SK-N-SH treated with all-trans-retinoic acid at 6 μM for 48 hours (cell line): Measurements from ENCODE around the gene PNPLA8.
"Not testable (repeated sequence)": the region's sequence is repeated elsewhere in the genome, so short reads cannot be mapped to it uniquely, and the experiment has no call there.

Experiments
- ATAC-seq: fragments of 200-7000 bp; cut with Tn5 transposase; 3 replicates; pipeline ENCODE4 v1.9.1; 2020; ENCODE audit warnings: mild to moderate bottlenecking, moderate library complexity
- ARNTL ChIP-seq: fragments of 450-650 bp; formaldehyde crosslinking; IDR thresholded peaks from 2 replicates; pipeline ENCODE4 v1.5.0; 2020; ENCODE audit warnings: low read depth, mild to moderate bottlenecking, moderate library complexity, borderline replicate concordance
- BACH2 ChIP-seq: fragments of 250-450 bp; sonication (Bioruptor Pico); IDR thresholded peaks from 2 replicates; pipeline ENCODE4 v1.9.0; 2021; ENCODE audit warnings: mild to moderate bottlenecking, borderline replicate concordance
- CSDC2 ChIP-seq: fragments of 250-450 bp; sonication (Bioruptor Pico); IDR thresholded peaks from 2 replicates; pipeline ENCODE4 v1.5.0; 2020; ENCODE audit warnings: mild to moderate bottlenecking, moderate library complexity
- ESRRG ChIP-seq: fragments of 250-450 bp; sonication (Bioruptor Pico); IDR thresholded peaks from 2 replicates; pipeline ENCODE4 v1.6.1; 2021; ENCODE audit warnings: mild to moderate bottlenecking
- GLIS3 ChIP-seq: fragments of 250-450 bp; sonication (Bioruptor Pico); IDR thresholded peaks from 2 replicates; pipeline ENCODE4 v1.5.0; 2020; ENCODE audit warnings: mild to moderate bottlenecking, moderate library complexity
- OSR1 ChIP-seq: fragments of 250-450 bp; sonication (Bioruptor Pico); IDR thresholded peaks from 2 replicates; pipeline ENCODE4 v1.8.0; 2022; ENCODE audit warnings: moderate library complexity, mild to moderate bottlenecking, inconsistent platforms
- PPARA ChIP-seq: fragments of 250-450 bp; sonication (Bioruptor Pico); IDR thresholded peaks from 2 replicates; pipeline ENCODE4 v1.5.0; 2020; ENCODE audit warnings: mild to moderate bottlenecking, borderline replicate concordance
- RARB ChIP-seq: fragments of 250-450 bp; sonication (Bioruptor Pico); IDR thresholded peaks from 2 replicates; pipeline ENCODE4 v1.8.0; 2021; ENCODE audit warnings: mild to moderate bottlenecking, moderate library complexity
- TCF4 ChIP-seq: fragments of 250-450 bp; sonication (Bioruptor Pico); IDR thresholded peaks from 2 replicates; pipeline ENCODE4 v1.8.0; 2021; ENCODE audit warnings: mild to moderate bottlenecking, moderate library complexity, borderline replicate concordance
- ZC3H10 ChIP-seq: fragments of 250-450 bp; sonication (Bioruptor Pico); IDR thresholded peaks from 2 replicates; pipeline ENCODE4 v1.5.1; 2021; ENCODE audit warnings: mild to moderate bottlenecking, moderate library complexity
- ZFP3 ChIP-seq: fragments of 250-450 bp; sonication (Bioruptor Pico); IDR thresholded peaks from 2 replicates; pipeline ENCODE4 v1.5.0; 2020; ENCODE audit warnings: mild to moderate bottlenecking, moderate library complexity
- ZFP30 ChIP-seq: fragments of 450-650 bp; formaldehyde crosslinking; IDR thresholded peaks from 2 replicates; pipeline ENCODE4 v1.5.0; 2022; ENCODE audit warnings: mild to moderate bottlenecking, moderate library complexity
- ZNF565 ChIP-seq: fragments of 450-650 bp; formaldehyde crosslinking; conservative IDR thresholded peaks from 2 replicates; pipeline ENCODE4 v1.5.0; 2020; ENCODE audit warnings: low read depth, mild to moderate bottlenecking, moderate library complexity
- ZNF8 ChIP-seq: fragments of 450-650 bp; formaldehyde crosslinking; IDR thresholded peaks from 2 replicates; pipeline ENCODE4 v1.5.0; 2020; ENCODE audit warnings: mild to moderate bottlenecking, moderate library complexity
- TF ChIP-seq, protein P1 (sequence below): fragments of 250-450 bp; sonication (Bioruptor Pico); IDR thresholded peaks from 2 replicates; pipeline ENCODE4 v1.5.1; 2021; ENCODE audit warnings: mild to moderate bottlenecking, moderate library complexity
- TF ChIP-seq, protein P2 (sequence below): fragments of 250-450 bp; sonication (Bioruptor Pico); IDR thresholded peaks from 2 replicates; pipeline ENCODE4 v1.8.0; 2021; ENCODE audit warnings: low read depth, mild to moderate bottlenecking, moderate library complexity, borderline replicate concordance
- TF ChIP-seq, protein P3 (sequence below): fragments of 250-450 bp; sonication (Bioruptor Pico); IDR thresholded peaks from 2 replicates; pipeline ENCODE4 v1.5.1; 2020; ENCODE audit warnings: low read depth, mild to moderate bottlenecking, moderate library complexity
- TF ChIP-seq, protein P4 (sequence below): fragments of 250-450 bp; sonication (Bioruptor Pico); IDR thresholded peaks from 2 replicates; pipeline ENCODE4 v1.5.0; 2020; ENCODE audit warnings: mild to moderate bottlenecking, moderate library complexity
- TF ChIP-seq, protein P5 (sequence below): fragments of 250-450 bp; sonication (Bioruptor Pico); IDR thresholded peaks from 2 replicates; pipeline ENCODE4 v1.8.0; 2020; ENCODE audit warnings: mild to moderate bottlenecking, moderate library complexity, borderline replicate concordance

Gene PNPLA8

DNA sequence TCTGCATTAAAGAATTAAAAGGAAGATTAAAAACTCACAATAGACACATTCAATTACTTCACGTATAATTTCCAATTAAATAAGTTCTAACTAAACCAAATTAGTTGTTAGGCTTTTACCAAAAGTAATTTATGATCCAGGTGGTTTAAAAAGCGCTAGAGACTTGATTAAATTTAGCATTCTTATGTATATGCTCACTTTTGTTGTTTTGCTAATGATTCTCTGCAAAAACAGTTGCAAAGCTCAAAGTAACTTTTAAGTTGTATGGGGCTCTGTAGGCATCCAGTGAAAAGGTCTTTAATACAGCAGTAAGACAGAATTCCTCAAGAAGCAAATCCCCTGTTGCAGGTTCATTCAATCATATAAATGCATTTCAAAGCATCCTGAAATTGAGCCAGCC is 15.5 kb upstream of the PNPLA8 start:
- no peak for TF ChIP-seq OSR1 (CRISPR knock-in tag)
- no peak for TF ChIP-seq ZNF8
- TF ChIP-seq, protein P1, sequence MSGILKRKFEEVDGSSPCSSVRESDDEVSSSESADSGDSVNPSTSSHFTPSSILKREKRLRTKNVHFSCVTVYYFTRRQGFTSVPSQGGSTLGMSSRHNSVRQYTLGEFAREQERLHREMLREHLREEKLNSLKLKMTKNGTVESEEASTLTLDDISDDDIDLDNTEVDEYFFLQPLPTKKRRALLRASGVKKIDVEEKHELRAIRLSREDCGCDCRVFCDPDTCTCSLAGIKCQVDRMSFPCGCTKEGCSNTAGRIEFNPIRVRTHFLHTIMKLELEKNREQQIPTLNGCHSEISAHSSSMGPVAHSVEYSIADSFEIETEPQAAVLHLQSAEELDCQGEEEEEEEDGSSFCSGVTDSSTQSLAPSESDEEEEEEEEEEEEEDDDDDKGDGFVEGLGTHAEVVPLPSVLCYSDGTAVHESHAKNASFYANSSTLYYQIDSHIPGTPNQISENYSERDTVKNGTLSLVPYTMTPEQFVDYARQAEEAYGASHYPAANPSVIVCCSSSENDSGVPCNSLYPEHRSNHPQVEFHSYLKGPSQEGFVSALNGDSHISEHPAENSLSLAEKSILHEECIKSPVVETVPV (CRISPR knock-in tag): no peak
- TF ChIP-seq CSDC2 (CRISPR knock-in tag): no peak
- TF ChIP-seq, protein P2, sequence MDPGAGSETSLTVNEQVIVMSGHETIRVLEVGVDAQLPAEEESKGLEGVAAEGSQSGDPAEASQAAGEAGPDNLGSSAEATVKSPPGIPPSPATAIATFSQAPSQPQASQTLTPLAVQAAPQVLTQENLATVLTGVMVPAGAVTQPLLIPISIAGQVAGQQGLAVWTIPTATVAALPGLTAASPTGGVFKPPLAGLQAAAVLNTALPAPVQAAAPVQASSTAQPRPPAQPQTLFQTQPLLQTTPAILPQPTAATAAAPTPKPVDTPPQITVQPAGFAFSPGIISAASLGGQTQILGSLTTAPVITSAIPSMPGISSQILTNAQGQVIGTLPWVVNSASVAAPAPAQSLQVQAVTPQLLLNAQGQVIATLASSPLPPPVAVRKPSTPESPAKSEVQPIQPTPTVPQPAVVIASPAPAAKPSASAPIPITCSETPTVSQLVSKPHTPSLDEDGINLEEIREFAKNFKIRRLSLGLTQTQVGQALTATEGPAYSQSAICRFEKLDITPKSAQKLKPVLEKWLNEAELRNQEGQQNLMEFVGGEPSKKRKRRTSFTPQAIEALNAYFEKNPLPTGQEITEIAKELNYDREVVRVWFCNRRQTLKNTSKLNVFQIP: no peak
- TF ChIP-seq ZFP3 (CRISPR knock-in tag): no peak
- TF ChIP-seq GLIS3 (CRISPR knock-in tag): no peak
- TF ChIP-seq RARB (CRISPR knock-in tag): no peak
- TF ChIP-seq PPARA (CRISPR knock-in tag): no peak
- no peak for TF ChIP-seq TCF4 (CRISPR knock-in tag)
- no peak for TF ChIP-seq ARNTL (CRISPR knock-in tag)
- TF ChIP-seq ZNF565 (CRISPR knock-in tag): no peak
- TF ChIP-seq ZFP30: no peak
- TF ChIP-seq BACH2 (CRISPR knock-in tag): no peak
- TF ChIP-seq, protein P3, sequence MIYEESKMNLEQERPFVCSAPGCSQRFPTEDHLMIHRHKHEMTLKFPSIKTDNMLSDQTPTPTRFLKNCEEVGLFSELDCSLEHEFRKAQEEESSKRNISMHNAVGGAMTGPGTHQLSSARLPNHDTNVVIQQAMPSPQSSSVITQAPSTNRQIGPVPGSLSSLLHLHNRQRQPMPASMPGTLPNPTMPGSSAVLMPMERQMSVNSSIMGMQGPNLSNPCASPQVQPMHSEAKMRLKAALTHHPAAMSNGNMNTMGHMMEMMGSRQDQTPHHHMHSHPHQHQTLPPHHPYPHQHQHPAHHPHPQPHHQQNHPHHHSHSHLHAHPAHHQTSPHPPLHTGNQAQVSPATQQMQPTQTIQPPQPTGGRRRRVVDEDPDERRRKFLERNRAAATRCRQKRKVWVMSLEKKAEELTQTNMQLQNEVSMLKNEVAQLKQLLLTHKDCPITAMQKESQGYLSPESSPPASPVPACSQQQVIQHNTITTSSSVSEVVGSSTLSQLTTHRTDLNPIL (CRISPR knock-in tag): no peak
- TF ChIP-seq ZC3H10 (CRISPR knock-in tag): no peak
- TF ChIP-seq, protein P4, sequence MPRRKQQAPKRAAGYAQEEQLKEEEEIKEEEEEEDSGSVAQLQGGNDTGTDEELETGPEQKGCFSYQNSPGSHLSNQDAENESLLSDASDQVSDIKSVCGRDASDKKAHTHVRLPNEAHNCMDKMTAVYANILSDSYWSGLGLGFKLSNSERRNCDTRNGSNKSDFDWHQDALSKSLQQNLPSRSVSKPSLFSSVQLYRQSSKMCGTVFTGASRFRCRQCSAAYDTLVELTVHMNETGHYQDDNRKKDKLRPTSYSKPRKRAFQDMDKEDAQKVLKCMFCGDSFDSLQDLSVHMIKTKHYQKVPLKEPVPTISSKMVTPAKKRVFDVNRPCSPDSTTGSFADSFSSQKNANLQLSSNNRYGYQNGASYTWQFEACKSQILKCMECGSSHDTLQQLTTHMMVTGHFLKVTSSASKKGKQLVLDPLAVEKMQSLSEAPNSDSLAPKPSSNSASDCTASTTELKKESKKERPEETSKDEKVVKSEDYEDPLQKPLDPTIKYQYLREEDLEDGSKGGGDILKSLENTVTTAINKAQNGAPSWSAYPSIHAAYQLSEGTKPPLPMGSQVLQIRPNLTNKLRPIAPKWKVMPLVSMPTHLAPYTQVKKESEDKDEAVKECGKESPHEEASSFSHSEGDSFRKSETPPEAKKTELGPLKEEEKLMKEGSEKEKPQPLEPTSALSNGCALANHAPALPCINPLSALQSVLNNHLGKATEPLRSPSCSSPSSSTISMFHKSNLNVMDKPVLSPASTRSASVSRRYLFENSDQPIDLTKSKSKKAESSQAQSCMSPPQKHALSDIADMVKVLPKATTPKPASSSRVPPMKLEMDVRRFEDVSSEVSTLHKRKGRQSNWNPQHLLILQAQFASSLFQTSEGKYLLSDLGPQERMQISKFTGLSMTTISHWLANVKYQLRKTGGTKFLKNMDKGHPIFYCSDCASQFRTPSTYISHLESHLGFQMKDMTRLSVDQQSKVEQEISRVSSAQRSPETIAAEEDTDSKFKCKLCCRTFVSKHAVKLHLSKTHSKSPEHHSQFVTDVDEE (CRISPR knock-in tag): no peak
- no peak for TF ChIP-seq ESRRG (CRISPR knock-in tag)
- TF ChIP-seq, protein P5, sequence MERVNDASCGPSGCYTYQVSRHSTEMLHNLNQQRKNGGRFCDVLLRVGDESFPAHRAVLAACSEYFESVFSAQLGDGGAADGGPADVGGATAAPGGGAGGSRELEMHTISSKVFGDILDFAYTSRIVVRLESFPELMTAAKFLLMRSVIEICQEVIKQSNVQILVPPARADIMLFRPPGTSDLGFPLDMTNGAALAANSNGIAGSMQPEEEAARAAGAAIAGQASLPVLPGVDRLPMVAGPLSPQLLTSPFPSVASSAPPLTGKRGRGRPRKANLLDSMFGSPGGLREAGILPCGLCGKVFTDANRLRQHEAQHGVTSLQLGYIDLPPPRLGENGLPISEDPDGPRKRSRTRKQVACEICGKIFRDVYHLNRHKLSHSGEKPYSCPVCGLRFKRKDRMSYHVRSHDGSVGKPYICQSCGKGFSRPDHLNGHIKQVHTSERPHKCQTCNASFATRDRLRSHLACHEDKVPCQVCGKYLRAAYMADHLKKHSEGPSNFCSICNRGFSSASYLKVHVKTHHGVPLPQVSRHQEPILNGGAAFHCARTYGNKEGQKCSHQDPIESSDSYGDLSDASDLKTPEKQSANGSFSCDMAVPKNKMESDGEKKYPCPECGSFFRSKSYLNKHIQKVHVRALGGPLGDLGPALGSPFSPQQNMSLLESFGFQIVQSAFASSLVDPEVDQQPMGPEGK: no peak
- no peak for ATAC-seq

DNA sequence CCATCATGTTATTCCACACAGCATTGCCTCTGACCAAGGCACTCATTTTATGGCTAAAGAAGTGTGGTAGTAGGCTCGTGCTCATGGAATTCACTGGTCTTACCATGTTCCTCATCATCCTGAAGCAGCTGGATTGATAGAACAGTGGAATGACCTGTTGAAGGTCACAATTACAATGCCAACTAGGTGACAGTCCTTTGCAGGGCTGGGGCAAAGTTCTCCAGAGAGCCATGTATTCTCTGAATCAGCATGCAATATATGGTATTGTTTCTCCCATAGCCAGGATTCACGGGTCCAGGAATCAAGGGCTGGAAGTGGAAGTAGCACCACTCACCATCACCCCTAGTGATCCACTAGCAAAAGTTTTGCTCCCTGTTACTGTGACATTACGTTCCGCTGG is 12.8 kb upstream of the PNPLA8 start:
- ATAC-seq: not testable (repeated sequence)

DNA sequence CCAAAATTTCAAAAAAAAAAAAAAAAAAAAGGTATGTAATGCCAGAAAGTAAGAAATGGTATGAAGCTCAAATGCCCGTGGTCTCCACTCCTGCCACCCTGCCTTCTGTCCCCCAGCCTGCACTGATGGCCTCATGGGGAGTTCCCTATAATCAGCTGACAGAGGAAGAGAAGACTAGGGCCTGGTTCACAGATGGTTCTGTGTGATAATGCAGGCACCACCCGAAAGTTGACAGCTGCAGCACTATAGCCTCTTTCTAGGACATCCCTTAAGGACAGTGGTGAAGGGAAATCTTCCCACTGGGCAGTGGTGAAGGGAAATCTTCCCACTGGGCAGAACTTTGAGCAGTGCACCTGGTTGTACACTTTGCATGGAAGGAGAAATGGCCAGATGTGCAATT is 12.3 kb upstream of the PNPLA8 start:
- not testable (repeated sequence) for ATAC-seq

DNA sequence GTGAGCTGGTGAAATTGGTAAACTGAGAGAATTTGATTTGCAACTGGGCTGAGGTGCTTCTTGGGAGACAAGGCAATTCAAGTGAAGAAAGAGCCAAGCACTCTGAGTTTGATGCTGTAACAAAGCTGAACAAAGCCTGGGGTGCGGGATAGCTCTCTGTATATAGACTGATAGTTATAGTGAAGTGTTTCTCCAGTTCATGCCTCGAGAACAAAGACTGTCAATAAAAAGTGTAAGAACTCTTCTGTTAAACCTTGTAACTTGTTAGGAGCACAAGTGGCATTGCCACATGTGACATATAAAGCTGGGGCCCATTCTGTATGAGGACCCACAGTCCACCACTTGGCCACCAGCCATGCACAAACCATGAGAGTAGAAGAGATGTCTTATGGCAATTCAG is 11.3 kb upstream of the PNPLA8 start:
- no peak for TF ChIP-seq RARB (CRISPR knock-in tag)
- ATAC-seq: no peak

DNA sequence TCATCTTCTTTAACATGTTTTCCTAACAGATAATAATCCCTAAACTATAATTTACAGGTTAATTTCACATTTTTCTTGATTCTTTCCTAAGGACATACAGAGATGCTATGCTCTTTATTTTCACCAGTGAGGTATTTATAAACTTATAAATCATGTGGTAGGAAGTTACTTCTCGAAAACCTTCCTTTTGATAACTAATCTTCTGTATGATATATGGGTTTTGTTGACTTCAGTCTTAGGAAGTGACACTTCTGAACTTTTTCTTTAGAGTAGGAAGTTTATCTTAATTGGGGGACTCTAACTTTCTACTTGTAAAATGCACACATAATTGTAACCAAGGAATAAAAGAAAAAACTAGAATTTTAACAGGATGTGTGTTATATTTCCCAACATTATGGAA is 9.8 kb upstream of the PNPLA8 start:
- TF ChIP-seq RARB (CRISPR knock-in tag): no peak
- ATAC-seq: no peak
